ENCODE measurements around the gene BCL2L15.

BCL2L15 gene

DNA sequence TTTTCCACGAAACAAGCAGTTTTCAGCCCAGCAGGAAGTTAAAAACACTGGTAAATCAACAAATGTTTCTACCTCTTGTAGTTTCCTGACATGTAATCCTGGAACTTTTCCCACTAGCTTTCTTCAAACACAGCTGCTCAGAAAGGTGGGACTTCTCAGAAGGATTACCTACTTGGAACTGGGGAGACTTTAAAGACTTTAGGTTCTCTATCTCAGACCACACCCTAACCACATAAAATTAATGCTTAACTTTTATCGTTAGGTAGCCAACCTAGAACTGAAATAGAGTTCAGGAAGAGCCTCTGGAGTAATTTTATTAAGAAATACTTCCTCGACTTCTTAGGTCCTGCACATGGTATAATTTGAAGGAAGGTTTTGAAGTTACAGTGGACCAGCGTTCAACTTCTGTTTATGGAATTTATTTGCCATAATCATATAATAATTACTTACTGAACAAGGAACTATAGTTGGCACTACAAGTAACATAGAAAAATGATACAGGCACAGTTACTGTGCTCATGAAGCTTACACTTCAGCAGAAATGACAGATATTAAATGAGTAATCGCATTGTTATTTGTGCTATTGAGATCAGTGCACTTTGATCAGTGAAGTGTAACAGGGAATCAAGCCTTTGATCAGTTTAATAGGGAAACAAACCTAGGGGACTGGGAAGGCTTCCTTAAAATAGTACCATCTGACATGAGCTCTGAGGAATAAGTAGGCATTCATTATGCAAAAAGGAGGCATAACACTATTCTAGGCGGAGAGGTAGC, at the start of gene BCL2L15:
Gene BCL2L15 (minus strand): TSS at position 180 of the 774 bp plus-strand sequence. CDS start 206 bp downstream, outside the sequence.
- no peak for DNase-seq (ENCODE audit: low read depth)

- DNase-seq (ENCODE audit: low read depth): no peak
Measured at GRCh38 chr1:113937146-113937545, 49.8 kb upstream of the BCL2L15 start.

DNA sequence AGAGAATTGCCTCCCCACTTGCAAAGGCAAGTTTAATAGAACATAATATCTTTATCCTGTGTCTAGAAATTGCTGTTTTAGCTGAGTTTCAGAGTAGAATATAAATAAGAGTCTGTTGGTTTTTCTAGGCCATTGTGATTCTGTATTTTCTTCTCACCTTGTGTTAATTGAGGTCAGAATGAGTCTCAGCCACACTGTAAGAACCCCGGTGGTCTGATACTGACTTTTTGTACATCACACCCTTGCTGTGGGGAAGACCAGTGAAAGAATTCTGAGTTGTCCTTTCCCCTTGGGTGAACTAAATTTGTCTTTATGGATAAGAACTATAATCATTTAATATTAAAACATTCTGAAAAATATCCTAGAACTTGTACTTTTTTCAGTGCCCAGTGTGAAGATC, 48.6 kb upstream of the BCL2L15 start:
- no peak for DNase-seq (ENCODE audit: low read depth)

GRCh38 chr1:113935176-113935575, 47.8 kb upstream of the BCL2L15 start:
- DNase-seq (ENCODE audit: low read depth): no peak

DNA sequence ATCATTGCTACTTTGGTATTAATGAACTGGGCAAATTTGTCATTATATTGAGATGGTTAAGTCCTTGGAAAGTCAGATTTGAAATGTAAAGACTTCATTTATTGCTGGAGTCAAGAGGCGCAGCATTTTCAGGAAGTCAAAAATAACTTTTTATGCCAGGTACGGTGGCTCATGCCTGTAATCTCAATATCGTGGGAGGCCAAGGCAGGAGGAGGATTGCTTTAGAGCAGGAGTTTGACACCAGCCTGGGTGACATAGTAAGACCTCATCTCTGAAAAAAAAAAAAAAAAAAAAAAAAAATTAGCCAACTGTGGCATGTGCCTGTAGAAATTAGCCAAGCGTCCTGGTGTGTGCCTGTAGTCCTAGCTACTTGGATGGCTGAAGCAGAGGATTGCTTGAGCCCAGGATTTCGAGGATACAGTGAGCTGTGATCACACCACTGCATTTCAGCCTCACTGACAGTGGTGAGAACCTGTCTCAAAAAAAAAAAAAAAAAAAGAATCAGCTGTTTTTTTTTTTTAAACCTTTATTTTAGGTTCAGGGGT, 47.2 kb upstream of the BCL2L15 start:
- DNase-seq (ENCODE audit: low read depth): no peak

GRCh38 chr1:113934006-113934405, 46.6 kb upstream of the BCL2L15 start:
- DNase-seq (ENCODE audit: low read depth): no peak

- DNase-seq (ENCODE audit: low read depth): no peak
Measured at GRCh38 chr1:113931451-113931851, 44.1 kb upstream of the BCL2L15 start.

DNA sequence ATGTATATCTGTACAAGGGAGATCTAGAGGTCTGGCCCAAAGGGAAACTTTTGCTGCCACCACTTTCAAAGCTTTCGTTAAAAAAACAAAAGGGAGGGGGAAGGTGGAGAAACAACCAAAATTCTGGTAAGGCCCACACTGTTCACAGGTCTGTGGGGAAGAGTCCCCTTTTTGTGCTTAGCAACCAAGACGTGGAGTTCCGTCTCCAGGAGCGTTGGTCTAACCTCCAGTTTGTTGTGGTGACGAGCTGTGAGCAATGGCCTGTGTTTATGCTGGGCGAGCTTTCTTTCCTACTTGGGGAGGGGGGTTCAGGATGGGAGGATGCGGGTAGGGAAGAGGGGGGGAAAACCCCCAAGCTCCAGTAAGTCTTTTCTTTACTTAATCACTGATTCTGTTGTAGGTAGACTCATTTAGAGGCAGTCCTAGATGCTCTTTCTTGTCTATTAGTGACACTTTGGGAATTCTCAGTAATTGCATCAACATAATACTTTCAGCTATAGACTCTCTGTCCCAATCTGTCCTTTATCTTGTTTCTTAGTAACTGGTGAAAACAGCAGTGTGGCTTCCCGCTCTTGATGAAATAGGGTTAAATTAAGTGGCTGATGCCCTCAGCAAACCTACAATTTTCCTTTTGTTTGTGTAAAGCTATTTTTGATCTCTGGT, 43.2 kb upstream of the BCL2L15 start:
- no peak for DNase-seq (ENCODE audit: low read depth)

GRCh38 chr1:113929750-113930498, 42.5 kb upstream of the BCL2L15 start:
- no peak for DNase-seq (ENCODE audit: low read depth)

GRCh38 chr1:113928941-113929749, 41.8 kb upstream of the BCL2L15 start, which contains the start of gene HIPK1:
Gene HIPK1 (plus strand): TSS chr1:113929324.
- DNase-seq (ENCODE audit: low read depth): no peak

GRCh38 chr1:113928187-113928930, 41.0 kb upstream of the BCL2L15 start:
- no peak for DNase-seq (ENCODE audit: low read depth)

DNA sequence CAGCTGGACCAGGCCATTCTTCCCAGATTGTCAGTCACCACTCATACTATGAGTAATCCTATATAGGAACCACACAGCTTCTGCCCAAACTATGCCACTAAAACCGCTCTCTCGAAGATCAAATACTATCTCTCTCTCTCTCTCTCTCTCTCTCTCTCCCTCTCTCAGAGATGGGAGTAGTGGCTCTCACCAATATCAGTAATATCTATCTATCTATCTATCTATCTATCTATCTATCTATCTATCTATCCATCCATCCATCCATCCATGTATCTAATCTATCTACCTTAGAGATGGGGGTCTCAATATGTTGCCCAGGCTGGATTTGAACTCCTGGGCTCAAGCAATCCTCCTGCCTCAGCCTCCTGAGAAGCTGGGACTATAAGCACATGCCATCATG, 37.1 kb upstream of the BCL2L15 start:
- DNase-seq (ENCODE audit: low read depth): no peak

DNA sequence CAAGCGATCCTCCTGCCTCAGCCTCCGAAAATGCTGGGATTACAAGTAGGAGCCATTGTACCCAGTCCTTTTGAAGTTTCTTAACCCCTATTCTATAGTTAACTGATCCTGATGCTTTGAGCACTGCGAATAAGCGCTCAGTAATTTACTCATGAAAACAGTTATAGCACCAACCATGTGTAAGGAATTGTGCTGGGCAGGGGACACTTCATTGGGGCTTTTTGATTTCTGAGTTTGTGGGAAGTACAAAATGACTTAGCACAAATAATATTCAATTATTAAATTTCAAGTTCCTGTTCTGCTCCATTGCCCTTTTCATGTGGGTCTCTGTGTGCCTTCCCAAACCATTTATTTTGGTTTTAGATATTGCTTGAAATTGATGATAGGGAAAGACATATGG, 35.6 kb upstream of the BCL2L15 start:
- DNase-seq (ENCODE audit: low read depth): no peak

GRCh38 chr1:113918243-113918642, 30.9 kb upstream of the BCL2L15 start:
- DNase-seq (ENCODE audit: low read depth): no peak

DNA sequence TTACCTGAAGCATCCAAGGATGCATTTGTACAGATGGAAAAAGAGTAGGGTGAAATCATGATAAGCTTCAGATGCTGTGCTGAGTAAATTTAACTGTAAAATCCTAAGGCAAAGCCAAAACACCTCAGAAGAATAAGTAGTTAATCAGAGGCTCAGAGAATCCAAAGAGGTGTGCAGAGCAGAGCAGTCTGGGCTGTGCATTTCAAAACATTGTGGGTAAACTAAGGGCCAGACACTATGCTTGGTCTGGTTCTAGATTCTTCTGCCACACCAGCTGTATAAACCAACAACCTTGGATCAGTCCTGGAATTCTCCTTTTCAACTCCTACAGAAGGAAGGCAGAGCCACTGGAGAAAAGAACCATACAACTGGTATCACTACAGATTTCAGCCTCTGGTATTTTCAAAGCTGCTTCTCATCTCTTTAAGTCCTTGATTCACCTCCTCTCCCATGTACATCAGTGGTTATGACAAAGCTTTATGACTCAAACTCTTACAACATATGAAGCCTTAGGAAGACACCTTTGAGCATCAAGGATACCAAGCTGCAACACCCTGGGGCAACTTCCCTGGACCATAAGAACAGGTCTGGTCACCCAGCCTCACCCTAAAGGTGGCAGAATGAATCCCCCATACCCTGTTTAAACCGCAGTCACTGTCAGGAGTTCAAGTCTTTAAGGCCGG, 30.2 kb upstream of the BCL2L15 start:
- DNase-seq (ENCODE audit: low read depth): no peak

DNA sequence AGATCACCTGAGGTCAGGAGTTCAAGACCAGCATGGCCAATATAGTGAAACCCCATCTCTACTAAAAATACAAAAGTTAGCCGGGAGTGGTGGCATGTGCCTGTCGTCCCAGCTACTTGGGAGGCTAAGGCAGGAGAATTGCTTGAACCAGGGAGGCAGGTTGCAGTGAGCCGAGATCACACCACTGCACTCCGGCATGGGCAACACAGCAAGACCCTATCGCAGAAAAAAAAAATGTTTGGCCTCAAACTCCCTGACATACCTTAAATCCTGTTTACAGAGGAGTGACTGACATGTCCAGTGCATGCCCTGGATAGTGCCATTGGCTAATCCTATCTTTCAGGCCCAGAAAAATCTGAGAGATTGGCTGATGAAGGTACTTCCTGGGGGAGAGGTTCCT, 29.6 kb upstream of the BCL2L15 start:
- DNase-seq (ENCODE audit: low read depth): no peak

- no peak for DNase-seq (ENCODE audit: low read depth)
Measured at GRCh38 chr1:113913887-113914664, 26.7 kb upstream of the BCL2L15 start.

DNA sequence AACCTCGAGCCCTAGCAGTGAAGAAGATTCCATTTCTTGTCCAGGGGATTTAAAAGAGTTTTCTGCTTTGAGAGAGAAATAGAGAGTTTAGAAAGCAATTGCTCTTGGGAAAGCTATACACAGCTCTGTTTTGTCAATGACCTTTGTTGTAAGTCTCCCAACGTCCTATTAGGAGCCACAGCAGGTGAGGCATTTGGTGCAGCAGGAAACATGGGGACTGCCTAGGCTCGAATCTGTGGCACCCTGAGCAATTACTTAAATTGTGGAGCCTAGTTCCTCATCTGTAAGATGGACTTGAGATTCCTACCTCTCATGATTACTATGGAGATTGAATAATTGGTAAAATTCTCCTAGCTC, 25.9 kb upstream of the BCL2L15 start:
- no peak for DNase-seq (ENCODE audit: low read depth)

DNA sequence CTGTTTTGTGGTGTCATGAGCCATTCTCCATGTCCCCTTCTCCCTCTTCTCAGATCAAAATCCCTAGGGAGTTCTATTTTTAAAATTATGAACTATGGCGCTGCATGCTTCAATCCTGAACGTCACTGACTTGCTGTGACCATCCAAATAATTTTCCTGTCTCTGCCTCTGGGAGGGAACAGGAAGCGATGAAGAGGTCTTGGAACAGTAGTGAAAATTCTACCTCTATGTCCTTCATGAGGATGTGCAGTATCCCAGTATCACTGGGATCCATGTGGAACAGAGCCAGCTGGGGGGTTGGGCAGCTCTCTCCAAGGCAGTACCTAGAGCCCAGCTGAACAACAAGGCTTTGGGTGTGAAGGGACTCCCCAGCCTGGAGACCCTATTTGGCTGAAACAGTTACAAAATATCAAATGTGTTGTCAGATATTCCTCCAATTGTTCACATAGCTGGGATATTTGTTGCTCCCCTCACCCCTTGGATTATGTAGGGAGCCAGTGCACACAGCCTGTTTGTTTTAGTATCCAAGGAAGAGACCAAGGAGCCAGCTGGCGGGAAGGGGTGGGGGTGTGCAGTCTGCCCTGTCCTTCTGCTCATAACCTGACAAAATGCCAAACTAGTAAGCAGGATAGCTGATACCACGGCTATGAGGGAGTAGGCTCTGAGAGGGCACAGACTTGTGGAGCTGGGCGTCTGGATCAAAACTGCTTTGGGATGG, 25.4 kb upstream of the BCL2L15 start:
- DNase-seq (ENCODE audit: low read depth): no peak

All from non-pigmented ciliary epithelial cell (primary cell).